HepG2 (cell line): ENCODE results near the gene RANBP3. TPM values are rescaled to one million over a fixed set of nuclear protein-coding genes. Genes with fewer than 3 reads are reported as not detected.

Experiments used
- FOXA1 ChIP-seq, 2 experiments: fragments of 450-650 bp in 1 of 2; sonication (generic) in 1 of 2; formaldehyde crosslinking in 1 of 2; IDR thresholded peaks; 2 replicates each; pipeline versions ENCODE4 v1.4.0 to v1.6.1; 2016 to 2020; ENCODE audit warnings: missing genetic modification reagents in 1 of 2
- KAT8 ChIP-seq: IDR thresholded peaks from 2 replicates; pipeline ENCODE4 v1.6.1; 2016; ENCODE audit warnings: missing genetic modification reagents, missing compliant biosample characterization
- REPIN1 ChIP-seq: sonication (generic); formaldehyde crosslinking; IDR thresholded peaks from 2 replicates; pipeline ENCODE4 v1.8.0; 2022; ENCODE audit warnings: missing genetic modification reagents, low read depth, mild to moderate bottlenecking, borderline replicate concordance
- SMAD9 ChIP-seq: sonication (generic); formaldehyde crosslinking; IDR thresholded peaks from 2 replicates; pipeline ENCODE4 v1.5.1; 2020; ENCODE audit warnings: mild to moderate bottlenecking, missing genetic modification reagents
- SOX5 ChIP-seq: IDR thresholded peaks from 2 replicates; pipeline ENCODE4 v1.6.1; 2016; ENCODE audit warnings: borderline replicate concordance
- TCF7 ChIP-seq: sonication (generic); IDR thresholded peaks from 2 replicates; pipeline ENCODE4 v1.6.1; 2016; ENCODE audit warnings: antibody characterized with exemption, low read depth
- U2AF1 ChIP-seq: fragments of 200-400 bp; formaldehyde crosslinking; optimal IDR thresholded peaks from 2 replicates; pipeline ENCODE3; 2017; ENCODE audit warnings: mild to moderate bottlenecking, low read depth, low read length
- ZNF646 ChIP-seq: sonication (generic); formaldehyde crosslinking; IDR thresholded peaks from 2 replicates; pipeline ENCODE4 v1.9.0; 2021; ENCODE audit warnings: mild to moderate bottlenecking, missing genetic modification reagents
- ZNF879 ChIP-seq: sonication (generic); formaldehyde crosslinking; IDR thresholded peaks from 2 replicates; pipeline ENCODE4 v1.8.1; 2023; ENCODE audit warnings: missing genetic modification reagents
- ZSCAN29 ChIP-seq: sonication (generic); formaldehyde crosslinking; conservative IDR thresholded peaks from 2 replicates; pipeline ENCODE4 v1.4.0; 2020; ENCODE audit warnings: mild to moderate bottlenecking, missing genetic modification reagents
- polyA plus RNA-seq, 8 experiments: library from polyadenylated mRNA; depleted of rRNA in 3 of 8; stranded (reverse) in 7 of 8; unstranded in 1 of 8; fragments of >200 nt; fragmentation: Illumina TruSeq in 4 of 8; extraction: Trizol in 4 of 8; gene quantifications; 2 replicates each; pipeline versions ENCODE4 v1.2.1 to v1.2.3, GENCODE V29; 2011 to 2016; ENCODE audit warnings: low read depth in 4 of 8, missing spikeins in 1 of 8, mixed read lengths in 1 of 8; ENCODE audit not compliant: insufficient read depth in 1 of 8
- total RNA-seq, 5 experiments: library from RNA; depleted of rRNA; stranded (reverse); fragments of >200 nt; fragmentation: Illumina TruSeq; extraction: Trizol; gene quantifications; 2 replicates each; pipeline ENCODE4 v1.2.3, GENCODE V29; 2016; ENCODE audit warnings: low read depth in 1 of 5
- TF ChIP-seq, protein P1 (sequence below): sonication (generic); formaldehyde crosslinking; IDR thresholded peaks from 2 replicates; pipeline ENCODE4 v1.4.0; 2020; ENCODE audit warnings: low read depth, missing genetic modification reagents
- TF ChIP-seq, protein P2 (sequence below): sonication (generic); formaldehyde crosslinking; IDR thresholded peaks from 2 replicates; pipeline ENCODE4 v1.8.0; 2022; ENCODE audit warnings: missing genetic modification reagents, low read depth, mild to moderate bottlenecking, borderline replicate concordance
- TF ChIP-seq, protein P3 (sequence below): sonication (generic); formaldehyde crosslinking; IDR thresholded peaks from 2 replicates; pipeline ENCODE4 v1.8.1; 2022; ENCODE audit warnings: mild to moderate bottlenecking, missing genetic modification reagents

RANBP3 gene
- total and polyA plus RNA-seq, 2 of the 13 experiments (the other 11 are each of a cell fraction or from before 2014, with no cell fraction given) = 39.5 to 149 TPM

GRCh38 chr19:5880604-5881078 lies 97.3 kb downstream of the RANBP3 start (continued):
- TF ChIP-seq, protein P1, sequence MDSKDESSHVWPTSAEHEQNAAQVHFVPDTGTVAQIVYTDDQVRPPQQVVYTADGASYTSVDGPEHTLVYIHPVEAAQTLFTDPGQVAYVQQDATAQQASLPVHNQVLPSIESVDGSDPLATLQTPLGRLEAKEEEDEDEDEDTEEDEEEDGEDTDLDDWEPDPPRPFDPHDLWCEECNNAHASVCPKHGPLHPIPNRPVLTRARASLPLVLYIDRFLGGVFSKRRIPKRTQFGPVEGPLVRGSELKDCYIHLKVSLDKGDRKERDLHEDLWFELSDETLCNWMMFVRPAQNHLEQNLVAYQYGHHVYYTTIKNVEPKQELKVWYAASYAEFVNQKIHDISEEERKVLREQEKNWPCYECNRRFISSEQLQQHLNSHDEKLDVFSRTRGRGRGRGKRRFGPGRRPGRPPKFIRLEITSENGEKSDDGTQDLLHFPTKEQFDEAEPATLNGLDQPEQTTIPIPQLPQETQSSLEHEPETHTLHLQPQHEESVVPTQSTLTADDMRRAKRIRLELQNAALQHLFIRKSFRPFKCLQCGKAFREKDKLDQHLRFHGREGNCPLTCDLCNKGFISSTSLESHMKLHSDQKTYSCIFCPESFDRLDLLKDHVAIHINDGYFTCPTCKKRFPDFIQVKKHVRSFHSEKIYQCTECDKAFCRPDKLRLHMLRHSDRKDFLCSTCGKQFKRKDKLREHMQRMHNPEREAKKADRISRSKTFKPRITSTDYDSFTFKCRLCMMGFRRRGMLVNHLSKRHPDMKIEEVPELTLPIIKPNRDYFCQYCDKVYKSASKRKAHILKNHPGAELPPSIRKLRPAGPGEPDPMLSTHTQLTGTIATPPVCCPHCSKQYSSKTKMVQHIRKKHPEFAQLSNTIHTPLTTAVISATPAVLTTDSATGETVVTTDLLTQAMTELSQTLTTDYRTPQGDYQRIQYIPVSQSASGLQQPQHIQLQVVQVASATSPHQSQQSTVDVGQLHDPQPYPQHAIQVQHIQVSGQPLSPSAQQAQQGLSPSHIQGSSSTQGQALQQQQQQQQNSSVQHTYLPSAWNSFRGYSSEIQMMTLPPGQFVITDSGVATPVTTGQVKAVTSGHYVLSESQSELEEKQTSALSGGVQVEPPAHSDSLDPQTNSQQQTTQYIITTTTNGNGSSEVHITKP (CRISPR knock-in tag) = peak; percentile 43; the same call in 1 of the 2 replicates
- peak; percentile 81; the same call in 1 of the 2 replicates for TF ChIP-seq SOX5 (CRISPR knock-in tag)
- peak; percentile 54; the same call in 1 of the 2 replicates for TF ChIP-seq REPIN1 (CRISPR knock-in tag)
- TF ChIP-seq, protein P2, sequence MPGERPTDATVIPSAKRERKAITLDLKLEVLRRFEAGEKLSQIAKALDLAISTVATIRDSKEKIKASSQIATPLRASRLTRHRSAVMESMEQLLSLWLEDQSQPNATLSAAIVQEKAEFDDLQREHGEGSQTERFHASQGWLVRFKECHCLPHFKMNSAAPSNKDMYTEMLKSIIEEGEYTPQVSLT = no peak
- TF ChIP-seq ZSCAN29 (CRISPR knock-in tag) = no peak
- no peak for TF ChIP-seq SMAD9 (CRISPR knock-in tag)
- TF ChIP-seq TCF7 = peak; percentile 84
- peak; percentile 45; the same call in 1 of the 2 replicates for TF ChIP-seq ZNF879 (CRISPR knock-in tag)
- peak; percentile 57; the same call in 1 of the 2 replicates for TF ChIP-seq KAT8 (CRISPR knock-in tag)
- TF ChIP-seq ZNF646 (CRISPR knock-in tag) = no peak; the same call in 1 of the 2 replicates
- TF ChIP-seq U2AF1 = no peak
- TF ChIP-seq, protein P3, sequence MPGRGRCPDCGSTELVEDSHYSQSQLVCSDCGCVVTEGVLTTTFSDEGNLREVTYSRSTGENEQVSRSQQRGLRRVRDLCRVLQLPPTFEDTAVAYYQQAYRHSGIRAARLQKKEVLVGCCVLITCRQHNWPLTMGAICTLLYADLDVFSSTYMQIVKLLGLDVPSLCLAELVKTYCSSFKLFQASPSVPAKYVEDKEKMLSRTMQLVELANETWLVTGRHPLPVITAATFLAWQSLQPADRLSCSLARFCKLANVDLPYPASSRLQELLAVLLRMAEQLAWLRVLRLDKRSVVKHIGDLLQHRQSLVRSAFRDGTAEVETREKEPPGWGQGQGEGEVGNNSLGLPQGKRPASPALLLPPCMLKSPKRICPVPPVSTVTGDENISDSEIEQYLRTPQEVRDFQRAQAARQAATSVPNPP = no peak
- no peak for TF ChIP-seq FOXA1 (IDR thresholded peaks at IDR 0.05)
- TF ChIP-seq FOXA1 (CRISPR knock-in tag; IDR thresholded peaks at IDR 0.05) = peak; percentile 61
